ENCODE data around the gene LYPD5. TPM values are rescaled to one million over a fixed set of nuclear protein-coding genes. Genes with fewer than 3 reads are reported as not detected.
"Not testable (repeated sequence)": the region's sequence is repeated elsewhere in the genome, so short reads cannot be mapped to it uniquely, and the experiment has no call there.

LYPD5 gene
- total RNA-seq, 3 donors from 2014 or later = 0.61 to 4.8 (median 3.9) TPM

- peak; percentile 79 to 88 (median 84) for DNase-seq
Measured at GRCh38 chr19:43779147-43779819, 23.0 kb downstream of the LYPD5 start.

GRCh38 chr19:43778651-43779050 lies 23.6 kb downstream of the LYPD5 start:
- no peak for TF ChIP-seq CTCF (IDR thresholded peaks at IDR 0.05)
- no peaks in the 10 kb centered on the region for H3K36me3 ChIP-seq (ENCODE audit: low read depth)
- H3K4me3 ChIP-seq = no peak overlapping the region
- no peak for ATAC-seq
- no peaks in the 10 kb centered on the region for H3K9me3 ChIP-seq
- no peak for DNase-seq
- peaks cover 42% of the 10 kb centered on the region for H3K4me1 ChIP-seq (ENCODE audit: low read depth)
- intact Hi-C loops (cut with DNase I, micrococcal nuclease) = no loop called here

More at GRCh38 chr19:43779147-43779819, 23.0 kb downstream of the LYPD5 start:
- ATAC-seq = peak; percentile 59
- intact Hi-C loops (cut with DNase I, micrococcal nuclease) = no loop called here
- peaks cover 37% of the 10 kb centered on the region for H3K4me1 ChIP-seq (ENCODE audit: low read depth)
- no peaks in the 10 kb centered on the region for H3K36me3 ChIP-seq (ENCODE audit: low read depth)
- H3K9me3 ChIP-seq = no peaks in the 10 kb centered on the region
- no peak for TF ChIP-seq CTCF (IDR thresholded peaks at IDR 0.05)
- H3K4me3 ChIP-seq = no peak overlapping the region

GRCh38 chr19:43777163-43777695 lies 25.0 kb downstream of the LYPD5 start:
- no peak overlapping the region for H3K4me3 ChIP-seq

GRCh38 chr19:43776286-43776685 lies 26.0 kb downstream of the LYPD5 start:
- intact Hi-C loops (cut with DNase I, micrococcal nuclease) = no loop called here
- peaks cover 34% of the 10 kb centered on the region for H3K4me1 ChIP-seq (ENCODE audit: low read depth)
- H3K9me3 ChIP-seq = no peaks in the 10 kb centered on the region
- no peak for TF ChIP-seq CTCF (IDR thresholded peaks at IDR 0.05)
- DNase-seq = no peak
- no peak overlapping the region for H3K4me3 ChIP-seq
- no peaks in the 10 kb centered on the region for H3K36me3 ChIP-seq (ENCODE audit: low read depth)
- no peak for ATAC-seq

More at GRCh38 chr19:43777163-43777695, 25.0 kb downstream of the LYPD5 start:
- intact Hi-C loops (cut with DNase I, micrococcal nuclease) = no loop called here
- Histone ChIP-seq H3K4me1 (ENCODE audit: low read depth) (peaks cover 34% of the 10 kb centered on the region), H3K36me3 (ENCODE audit: low read depth) (no peaks in the 10 kb centered on the region), H3K9me3 (no peaks in the 10 kb centered on the region)
- no peak for DNase-seq
- no peak for TF ChIP-seq CTCF (IDR thresholded peaks at IDR 0.05)
- ATAC-seq = no peak

GRCh38 chr19:43775299-43775890 lies 26.9 kb downstream of the LYPD5 start:
- intact Hi-C loops (cut with DNase I, micrococcal nuclease) = no loop called here
- Histone ChIP-seq H3K4me1 (ENCODE audit: low read depth) (peaks cover 34% of the 10 kb centered on the region), H3K36me3 (ENCODE audit: low read depth) (no peaks in the 10 kb centered on the region), H3K9me3 (no peaks in the 10 kb centered on the region), H3K4me3 (no peak overlapping the region)
- ATAC-seq = no peak
- DNase-seq = no peak
- TF ChIP-seq CTCF (IDR thresholded peaks at IDR 0.05) = no peak

- H3K9me3 ChIP-seq; DNase-seq; H3K4me3 ChIP-seq; ATAC-seq; H3K36me3 ChIP-seq (ENCODE audit: low read depth); intact Hi-C loops (cut with DNase I, micrococcal nuclease): not testable (repeated sequence)
- H3K4me1 ChIP-seq (ENCODE audit: low read depth) = peaks cover 34% of the 10 kb centered on the region
Measured at GRCh38 chr19:43774940-43775258, 27.3 kb downstream of the LYPD5 start.

Measured in mucosa of descending colon (tissue), 3 donors.